Activated CD4-positive, CD25-positive, alpha-beta regulatory T cell treated with anti-CD3 and anti-CD28 coated beads, Interleukin-2, amount 50 U/mL, for 16 hours (primary cell): ENCODE data around the gene KLK1.
"Not testable (repeated sequence)": the region's sequence is repeated elsewhere in the genome, so short reads cannot be mapped to it uniquely, and the experiment has no call there.

Source experiments
- DNase-seq: peaks from one replicate; pipeline ENCODE4 v3.0.0-alpha.2; 2020; ENCODE audit warnings: low read depth, low spot score

KLK1 gene

GRCh38 chr19:50817941-50818858 lies 5.4 kb downstream of the KLK1 start:
- DNase-seq: peak; percentile 16

- DNase-seq: no peak
Observed at GRCh38 chr19:50815439-50815838, 8.1 kb downstream of the KLK1 start.

- DNase-seq: no peak
Observed at GRCh38 chr19:50814883-50815282, 8.7 kb downstream of the KLK1 start.

GRCh38 chr19:50812474-50812873 lies 11.1 kb downstream of the KLK1 start:
- DNase-seq: no peak

DNA sequence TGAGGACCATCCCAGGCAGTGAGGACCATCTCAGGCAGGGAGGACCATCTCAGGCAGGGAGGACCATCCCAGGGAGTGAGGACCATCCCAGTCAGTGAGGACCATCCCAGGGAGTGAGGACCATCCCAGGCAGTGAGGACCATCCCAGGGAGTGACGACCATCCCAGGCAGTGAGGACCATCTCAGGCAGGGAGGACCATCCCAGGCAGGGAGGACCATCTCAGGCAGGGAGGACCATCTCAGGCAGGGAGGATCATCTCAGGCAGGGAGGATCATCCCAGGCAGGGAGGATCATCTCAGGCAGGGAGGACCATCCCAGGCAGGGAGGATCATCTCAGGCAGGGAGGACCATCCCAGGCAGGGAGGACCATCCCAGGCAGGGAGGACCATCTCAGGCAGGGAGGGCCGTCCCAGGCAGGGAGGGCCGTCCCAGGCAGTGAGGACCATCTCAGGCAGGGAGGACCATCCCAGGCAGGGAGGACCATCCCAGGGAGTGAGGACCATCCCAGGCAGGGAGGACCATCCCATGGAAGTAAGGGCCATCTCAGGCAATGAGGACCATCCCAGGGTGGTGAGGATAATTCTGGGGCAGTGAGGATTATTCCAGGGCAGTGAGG lies 11.9 kb downstream of the KLK1 start:
- not testable (repeated sequence) for DNase-seq

DNA sequence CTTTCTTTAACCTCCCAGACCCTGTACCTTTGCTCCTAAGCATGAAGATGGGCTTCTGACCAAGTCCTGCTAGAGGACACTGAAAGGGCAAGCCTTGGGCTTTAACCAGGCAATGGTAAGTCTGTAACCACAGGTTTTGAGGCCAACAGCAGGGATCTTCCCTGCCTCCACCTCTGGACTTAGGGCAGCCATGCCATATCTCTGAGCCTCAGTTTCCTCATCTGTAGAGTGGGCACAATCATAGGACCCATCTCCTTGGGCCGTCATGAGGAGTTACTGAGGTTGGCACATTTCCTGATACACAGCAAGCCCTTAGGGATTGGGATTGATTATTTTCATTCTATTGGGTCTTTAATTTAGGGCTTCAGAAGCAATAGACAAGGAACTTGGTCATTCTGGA lies 14.7 kb downstream of the KLK1 start:
- no peak for DNase-seq

DNA sequence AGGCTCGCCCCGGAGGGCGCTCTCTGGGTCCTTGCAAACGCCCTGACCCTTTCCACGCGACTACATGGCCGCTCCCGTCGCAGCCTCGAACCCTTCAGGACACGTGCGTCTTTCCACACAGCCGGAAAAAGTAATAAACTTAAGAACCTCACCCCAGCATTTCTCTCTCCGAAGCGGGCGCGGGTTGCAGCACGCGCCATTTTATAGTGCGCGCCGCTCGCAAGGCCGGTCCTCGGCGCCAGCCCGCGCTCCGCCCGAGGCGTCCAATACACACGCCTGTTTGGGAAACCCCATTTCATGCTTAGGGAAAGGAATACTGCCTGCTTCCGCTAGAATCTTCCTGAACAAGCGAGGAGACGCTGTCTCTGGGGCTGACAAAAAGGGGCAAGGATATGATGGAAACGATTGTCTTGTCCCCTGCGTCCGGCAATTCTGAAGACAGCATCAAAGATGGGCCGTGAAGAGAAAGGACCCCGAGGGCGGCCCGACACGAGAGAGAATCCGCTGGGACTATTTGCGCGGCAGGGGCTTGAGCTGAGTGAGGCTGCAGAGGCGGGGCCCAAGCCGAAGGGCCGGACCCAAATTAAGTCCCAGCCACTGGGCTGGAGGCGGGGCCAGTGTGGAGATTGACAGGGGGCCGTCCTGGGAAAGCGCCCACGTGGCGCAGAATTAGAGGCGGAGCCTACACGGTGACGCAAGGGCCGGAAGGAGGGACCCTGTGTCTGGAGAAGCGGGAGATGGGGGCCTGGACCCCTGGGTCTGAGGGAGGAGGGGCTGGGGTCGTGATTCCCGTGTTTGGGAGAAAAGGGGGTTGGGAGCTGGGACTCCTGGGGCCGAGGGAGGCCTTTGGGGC lies 18.9 kb downstream of the KLK1 start:
- peak; percentile 94 for DNase-seq

DNA sequence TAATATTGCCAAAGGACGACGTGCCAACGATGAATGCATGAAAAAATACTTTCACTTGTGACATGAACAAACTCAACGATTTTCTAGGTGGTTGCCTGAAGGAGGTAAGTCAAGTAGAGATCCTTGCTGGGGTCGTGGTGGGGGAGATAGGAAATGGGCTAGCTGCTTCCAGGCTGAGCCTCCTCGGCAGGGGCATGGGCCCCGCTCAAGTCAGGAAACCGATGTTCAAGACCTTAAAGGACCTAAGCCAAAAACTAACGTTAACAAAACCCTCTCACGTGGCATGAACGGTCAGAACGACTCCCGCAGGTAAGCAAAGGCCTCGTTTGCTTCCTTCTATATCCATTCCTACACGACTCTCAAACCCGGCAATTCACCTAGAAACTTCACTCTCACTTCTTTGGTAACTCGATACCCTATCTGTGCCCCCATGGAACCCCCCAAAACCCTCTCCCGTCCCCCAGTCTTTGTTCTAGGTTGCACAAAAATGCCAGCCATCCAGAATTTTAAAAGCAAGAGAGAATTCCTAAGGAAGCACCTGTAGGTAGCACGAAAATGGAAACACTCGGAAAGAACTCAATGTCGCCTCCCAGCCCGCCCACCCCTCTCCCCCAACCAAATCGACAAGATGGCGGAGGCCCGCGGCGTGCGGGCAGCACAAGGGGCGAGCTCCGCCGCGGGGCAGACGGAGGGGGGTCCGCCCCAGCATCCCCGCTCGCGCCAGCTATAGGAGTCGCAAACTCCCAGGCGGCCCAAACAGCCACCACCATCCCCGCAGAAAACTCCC lies 19.8 kb downstream of the KLK1 start:
- DNase-seq: peak; percentile 12

GRCh38 chr19:50801107-50801506 lies 22.5 kb downstream of the KLK1 start:
- no peak for DNase-seq

DNA sequence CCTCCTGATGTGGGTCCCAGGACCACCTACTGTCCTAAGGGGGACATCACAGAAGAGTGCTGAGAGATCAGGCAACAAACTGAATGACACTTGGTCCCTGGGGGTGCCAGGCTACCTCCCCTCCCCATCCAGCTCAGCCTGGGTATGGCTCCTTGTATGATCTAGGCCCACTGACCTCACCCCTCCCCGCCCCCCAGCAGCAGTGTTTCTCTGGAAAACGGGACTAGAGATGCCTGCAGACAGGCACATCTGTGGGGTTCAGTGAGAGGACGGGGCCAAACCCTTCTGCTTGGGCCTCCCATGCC lies 24.1 kb downstream of the KLK1 start:
- DNase-seq: no peak

DNA sequence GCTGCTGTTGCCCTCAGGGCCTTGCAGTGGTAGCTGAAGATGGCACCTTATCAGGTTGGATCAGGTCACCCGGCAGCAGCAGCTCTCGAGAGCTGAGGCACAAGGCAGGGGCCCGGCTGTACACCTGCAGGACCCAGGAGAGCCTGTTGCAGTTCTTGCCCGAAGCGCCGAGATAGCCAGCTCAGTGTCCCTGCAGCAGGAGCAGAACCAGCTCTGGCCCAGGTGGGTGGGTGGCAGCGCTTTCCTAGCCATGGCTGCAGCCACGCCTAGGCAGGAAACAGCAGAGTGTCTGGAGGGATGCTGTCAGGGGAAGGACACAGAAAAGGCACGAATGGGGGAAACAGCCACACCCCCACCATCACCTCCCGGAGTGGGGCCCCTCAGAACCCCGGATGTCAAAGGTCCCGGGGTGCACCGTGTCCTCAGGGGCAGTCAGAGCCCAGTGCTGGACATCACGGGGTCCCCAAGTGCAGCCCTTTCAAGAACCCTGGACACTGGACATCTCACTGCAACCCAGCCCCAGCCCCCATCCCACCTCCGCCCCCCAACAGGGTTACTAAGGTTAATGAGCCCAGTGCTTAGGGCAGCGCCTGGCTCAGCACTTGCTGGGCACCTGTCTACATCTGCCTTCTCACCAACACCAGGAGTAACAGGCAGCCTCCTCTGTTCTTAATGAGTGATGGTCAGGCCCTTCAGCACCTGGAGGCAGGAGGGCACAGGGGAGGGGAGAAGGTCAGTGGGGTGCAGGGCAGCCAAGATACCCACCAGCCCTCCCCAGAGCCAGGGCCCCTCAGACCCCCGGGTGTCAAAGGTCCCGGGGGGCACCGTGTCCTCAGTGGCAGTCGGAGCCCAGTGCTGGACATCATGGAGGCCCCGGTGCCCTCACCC lies 24.7 kb downstream of the KLK1 start:
- DNase-seq: no peak

- no peak for DNase-seq
Observed at GRCh38 chr19:50797781-50798658, 25.6 kb downstream of the KLK1 start.

DNA sequence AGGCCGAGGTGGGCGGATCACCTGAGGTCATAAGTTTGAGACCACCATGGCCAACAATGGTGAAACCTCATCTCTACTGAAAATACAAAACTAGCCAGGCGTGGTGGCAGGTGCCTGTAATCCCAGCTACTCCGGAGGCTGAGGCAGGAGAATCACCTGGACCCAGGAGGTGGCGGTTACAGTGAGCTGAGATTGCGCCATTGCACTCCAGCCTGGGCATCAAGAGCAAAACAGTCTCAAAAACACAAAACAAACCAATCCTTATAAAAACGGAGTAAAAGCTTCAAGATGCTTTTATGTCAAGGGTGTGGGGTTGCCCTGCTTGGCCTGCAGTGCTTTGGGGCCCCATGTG lies 26.2 kb downstream of the KLK1 start:
- no peak for DNase-seq

GRCh38 chr19:50796634-50797428 lies 26.8 kb downstream of the KLK1 start:
- DNase-seq: no peak

DNA sequence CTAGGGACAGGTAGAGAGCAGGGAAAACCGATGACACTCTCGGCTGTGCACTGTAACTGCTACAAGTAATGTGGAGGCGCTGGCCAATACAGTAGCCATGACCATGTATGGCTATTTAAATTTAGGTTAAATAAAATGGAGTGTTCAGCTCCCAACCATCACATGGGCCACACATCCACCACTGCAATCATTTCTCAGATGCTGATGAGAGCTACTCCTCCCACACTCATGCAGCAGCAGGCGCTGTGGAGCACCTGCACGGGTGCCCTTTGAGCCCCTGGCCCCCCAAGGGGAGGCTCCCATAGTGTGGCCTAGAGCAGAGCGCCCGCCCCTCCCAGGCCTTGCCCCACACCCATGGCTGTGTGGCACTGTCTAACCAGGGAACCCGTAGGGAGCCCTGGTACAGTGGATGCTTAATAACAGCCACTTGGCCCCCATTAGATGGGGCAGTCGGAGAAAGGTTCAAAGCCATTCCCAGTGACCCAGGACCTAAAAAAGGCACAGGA lies 27.4 kb downstream of the KLK1 start:
- no peak for DNase-seq

- DNase-seq: no peak
Observed at GRCh38 chr19:50795664-50796073, 27.9 kb downstream of the KLK1 start.

- no peak for DNase-seq
Observed at GRCh38 chr19:50794876-50795663, 28.5 kb downstream of the KLK1 start.
